ENCODE data around the gene TOP2B. TPM values are rescaled to one million over a fixed set of nuclear protein-coding genes. Genes with fewer than 3 reads are reported as not detected.

Gene TOP2B
- total RNA-seq, 1 experiment from 2014 or later: 106 TPM

DNA sequence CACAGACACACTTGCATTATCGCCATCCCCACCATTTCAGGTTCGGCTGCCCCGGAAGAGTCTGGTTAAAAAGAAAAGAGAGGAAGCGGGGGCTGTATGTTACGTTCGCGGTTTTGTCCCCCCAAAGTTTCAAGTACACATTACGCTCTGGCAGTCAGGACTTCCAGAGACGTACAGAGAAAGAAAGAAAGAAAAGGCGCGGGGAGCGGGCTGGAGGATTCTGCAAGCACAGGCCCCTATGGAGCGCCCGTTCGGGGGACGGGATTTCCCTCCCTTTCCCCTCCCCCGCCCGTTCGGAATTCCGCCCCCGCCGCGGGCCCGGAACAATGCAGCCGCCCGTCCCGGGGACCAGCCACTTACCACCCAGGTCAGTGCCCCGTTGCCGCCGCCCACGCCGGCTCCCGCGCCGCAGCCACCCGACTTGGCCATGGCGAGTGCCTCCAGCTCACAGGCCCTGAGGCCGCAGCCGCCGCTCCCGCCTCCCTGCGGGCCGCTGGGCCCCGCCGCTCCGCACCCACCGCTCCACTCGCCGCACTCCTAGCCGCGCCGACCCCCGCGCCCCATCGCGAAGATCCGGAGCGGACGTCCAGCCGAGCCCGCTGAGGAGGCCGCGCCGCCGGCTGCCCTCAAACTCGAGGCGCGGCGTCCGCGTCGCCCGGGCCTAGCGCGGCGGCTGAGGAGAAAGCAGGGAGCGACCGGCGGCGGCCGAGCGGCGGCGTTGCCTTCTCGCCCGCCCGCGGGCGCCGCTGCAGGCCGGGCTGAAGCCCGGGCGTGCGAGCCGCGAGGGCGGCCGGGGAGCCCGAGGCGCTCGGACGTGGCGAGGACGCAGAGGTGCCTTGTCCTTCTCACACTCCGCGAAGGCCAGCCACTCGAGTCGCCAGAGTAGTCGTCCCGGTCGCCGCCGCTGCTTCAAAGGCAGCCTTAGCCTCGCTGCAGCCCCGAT, 567 bp downstream of the TOP2B start:
- Histone ChIP-seq H3K36me3 (ENCODE audit: low read depth) (no peaks in the 10 kb centered on the region), H3K4me1 (replicated peaks; ENCODE audit: insufficient read depth) (peaks cover 17% of the 10 kb centered on the region), H3K27ac (peak overlapping the region; percentile 64), H3F3A (ENCODE audit: insufficient read depth, low read depth) (peaks cover 5% of the 10 kb centered on the region; the same call in 1 of the 2 replicates), H4K20me1 (ENCODE audit: insufficient read depth) (peaks cover 21% of the 10 kb centered on the region), H2AFZ (peak overlapping the region; percentile 82), H3K9me3 (ENCODE audit: insufficient read depth, low read depth) (no peaks in the 10 kb centered on the region), H3K4me2 (peak overlapping the region; percentile 98), H3K79me2 (ENCODE audit: low read depth) (peaks cover 49% of the 10 kb centered on the region), H3K27me3 (ENCODE audit: insufficient read depth, low read depth) (no peaks in the 10 kb centered on the region), H3K9me2 (ENCODE audit: insufficient read depth) (no peaks in the 10 kb centered on the region), H3K4me3 (peak overlapping the region; percentile 89)
- BruUV-seq (replicated peaks): no TSS peak
- peak in 1 of 2 experiments; percentile 46 for DNase-seq
- TF ChIP-seq CTCF (conservative IDR thresholded peaks at IDR 0.05): no peak
- no peak for TF ChIP-seq EZH2 (IDR thresholded peaks at IDR 0.05; ENCODE audit: low read depth)
- intact Hi-C loops (cut with micrococcal nuclease; ENCODE audit: unreplicated experiment): loop anchor here (2.0 to 5.0 kb wide), 2 partner anchors 53 to 119 kb away; partner anchors contain the start of gene NGLY1
- ChIA-PET CTCF (no interaction called here), POLR2A (ENCODE audit: unreplicated experiment) (no interaction called here)

GRCh38 chr3:25663347-25663868, 1.3 kb downstream of the TOP2B start:
- no peaks in the 10 kb centered on the region for H3K27me3 ChIP-seq (ENCODE audit: insufficient read depth, low read depth)
- TF ChIP-seq CTCF (conservative IDR thresholded peaks at IDR 0.05): no peak
- no peak for TF ChIP-seq EZH2 (IDR thresholded peaks at IDR 0.05; ENCODE audit: low read depth)
- peaks cover 21% of the 10 kb centered on the region for H4K20me1 ChIP-seq (ENCODE audit: insufficient read depth)
- ChIA-PET POLR2A (ENCODE audit: unreplicated experiment) (no interaction called here), CTCF (no interaction called here)
- peak in 1 of 2 experiments; percentile 57 for DNase-seq
- BruUV-seq (replicated peaks): TSS peak; percentile 43
- peaks cover 55% of the 10 kb centered on the region for H3K79me2 ChIP-seq (ENCODE audit: low read depth)
- H3K4me2 ChIP-seq: peak overlapping the region; percentile 98
- peak overlapping the region; percentile 89 for H3K4me3 ChIP-seq
- intact Hi-C loops (cut with micrococcal nuclease; ENCODE audit: unreplicated experiment): loop anchor here (5.0 kb wide), 1 partner anchor 54 kb away; no protein-coding TSS in a partner anchor
- H3K9me2 ChIP-seq (ENCODE audit: insufficient read depth): no peaks in the 10 kb centered on the region
- H3K9me3 ChIP-seq (ENCODE audit: insufficient read depth, low read depth): no peaks in the 10 kb centered on the region
- peaks cover 5% of the 10 kb centered on the region; the same call in 1 of the 2 replicates for H3F3A ChIP-seq (ENCODE audit: insufficient read depth, low read depth)
- peak overlapping the region; percentile 80 for H2AFZ ChIP-seq
- H3K36me3 ChIP-seq (ENCODE audit: low read depth): no peaks in the 10 kb centered on the region
- H3K4me1 ChIP-seq (replicated peaks; ENCODE audit: insufficient read depth): peaks cover 17% of the 10 kb centered on the region
- H3K27ac ChIP-seq: peak overlapping the region; percentile 64

GRCh38 chr3:25662736-25663320, 1.9 kb downstream of the TOP2B start:
- CTCF ChIA-PET: no interaction called here
- intact Hi-C loops (cut with micrococcal nuclease; ENCODE audit: unreplicated experiment): loop anchor here (5.0 kb wide), 1 partner anchor 54 kb away; no protein-coding TSS in a partner anchor
- Histone ChIP-seq H3K9me2 (ENCODE audit: insufficient read depth) (no peaks in the 10 kb centered on the region), H3K4me1 (replicated peaks; ENCODE audit: insufficient read depth) (peaks cover 17% of the 10 kb centered on the region), H3K27ac (peak overlapping the region; percentile 64), H3F3A (ENCODE audit: insufficient read depth, low read depth) (peaks cover 5% of the 10 kb centered on the region; the same call in 1 of the 2 replicates), H3K79me2 (ENCODE audit: low read depth) (peaks cover 55% of the 10 kb centered on the region), H2AFZ (peak overlapping the region; percentile 80; the same call in 1 of the 2 replicates), H3K27me3 (ENCODE audit: insufficient read depth, low read depth) (no peaks in the 10 kb centered on the region), H3K36me3 (ENCODE audit: low read depth) (no peaks in the 10 kb centered on the region), H3K9me3 (ENCODE audit: insufficient read depth, low read depth) (no peaks in the 10 kb centered on the region), H3K4me2 (peak overlapping the region; percentile 98), H4K20me1 (ENCODE audit: insufficient read depth) (peaks cover 21% of the 10 kb centered on the region), H3K4me3 (peak overlapping the region; percentile 89)
- no TSS peak for BruUV-seq (replicated peaks)
- DNase-seq: no peak
- POLR2A ChIA-PET (ENCODE audit: unreplicated experiment): no interaction called here
- TF ChIP-seq CTCF (conservative IDR thresholded peaks at IDR 0.05) (no peak), EZH2 (IDR thresholded peaks at IDR 0.05; ENCODE audit: low read depth) (no peak)
